GM19240 (cell line): Measurements from ENCODE around the gene MYO7B.

Source experiments
- DNase-seq: peaks from one replicate; pipeline ENCODE4 v3.0.0; 2011; ENCODE audit warnings: low spot score; ENCODE audit not compliant: insufficient read length

Gene MYO7B

GRCh38 chr2:127648321-127648720, 112.8 kb downstream of the MYO7B start:
- no peak for DNase-seq

- DNase-seq: no peak
Observed at GRCh38 chr2:127649100-127649611, 113.7 kb downstream of the MYO7B start.

GRCh38 chr2:127649684-127650040, 114.2 kb downstream of the MYO7B start:
- DNase-seq: peak; percentile 79

- DNase-seq: no peak
Observed at GRCh38 chr2:127650041-127650784, 114.7 kb downstream of the MYO7B start.

GRCh38 chr2:127650785-127651380, 115.4 kb downstream of the MYO7B start:
- no peak for DNase-seq

GRCh38 chr2:127651381-127651809, 115.9 kb downstream of the MYO7B start:
- DNase-seq: no peak

GRCh38 chr2:127651971-127652550, 116.6 kb downstream of the MYO7B start:
- no peak for DNase-seq

GRCh38 chr2:127652786-127653357, 117.4 kb downstream of the MYO7B start:
- DNase-seq: no peak

- no peak for DNase-seq
Observed at GRCh38 chr2:127653421-127654083, 118.1 kb downstream of the MYO7B start.

- DNase-seq: no peak
Observed at GRCh38 chr2:127654084-127654837, 118.8 kb downstream of the MYO7B start.

- DNase-seq: no peak
Observed at GRCh38 chr2:127654838-127655175, 119.3 kb downstream of the MYO7B start.

GRCh38 chr2:127655209-127656073, 120.0 kb downstream of the MYO7B start:
- no peak for DNase-seq

- no peak for DNase-seq
Observed at GRCh38 chr2:127656569-127657231, 121.2 kb downstream of the MYO7B start.

GRCh38 chr2:127657232-127657595, 121.7 kb downstream of the MYO7B start:
- DNase-seq: no peak

GRCh38 chr2:127658146-127658545, 122.7 kb downstream of the MYO7B start:
- no peak for DNase-seq

- DNase-seq: no peak
Observed at GRCh38 chr2:127658641-127659407, 123.3 kb downstream of the MYO7B start.

GRCh38 chr2:127659408-127660290, 124.2 kb downstream of the MYO7B start:
- no peak for DNase-seq

- no peak for DNase-seq
Observed at GRCh38 chr2:127660291-127660578, 124.8 kb downstream of the MYO7B start.
